GM12864 (cell line): Measurements from ENCODE around the gene CNN2.

Experiments
- DNase-seq: peaks from one replicate; pipeline ENCODE4 v3.0.0-alpha.2; 2011; ENCODE audit warnings: low read depth
- H3K4me3 ChIP-seq: 2 replicates; pipeline ENCODE4 v1.5.1; 2011; ENCODE audit warnings: mild to moderate bottlenecking, low read depth, low read length, control low read depth
- CTCF ChIP-seq: IDR thresholded peaks from 2 replicates; pipeline ENCODE4 v1.5.1; 2011; ENCODE audit warnings: low read depth, mild to moderate bottlenecking, moderate library complexity, low read length, control low read depth, inconsistent platforms; ENCODE audit errors: missing control alignments

The CNN2 gene

GRCh38 chr19:1002600-1002999 is 23.8 kb upstream of the CNN2 start:
- DNase-seq, result no peak
- H3K4me3 ChIP-seq, result no peak overlapping the region

GRCh38 chr19:1003283-1003682 is 23.1 kb upstream of the CNN2 start:
- DNase-seq, result no peak
- H3K4me3 ChIP-seq, result no peak overlapping the region
- no peak for TF ChIP-seq CTCF

More at GRCh38 chr19:1002600-1002999, 23.8 kb upstream of the CNN2 start:
- TF ChIP-seq CTCF, result no peak

- no peak for TF ChIP-seq CTCF
- DNase-seq, result no peak
- no peak overlapping the region for H3K4me3 ChIP-seq
Observed at GRCh38 chr19:1004204-1004802, 22.1 kb upstream of the CNN2 start.

GRCh38 chr19:1004803-1005664 is 21.4 kb upstream of the CNN2 start:
- TF ChIP-seq CTCF, result no peak
- no peak overlapping the region for H3K4me3 ChIP-seq
- DNase-seq, result no peak

GRCh38 chr19:1006711-1007398 is 19.6 kb upstream of the CNN2 start:
- no peak for TF ChIP-seq CTCF
- H3K4me3 ChIP-seq, result no peak overlapping the region
- DNase-seq, result no peak

- H3K4me3 ChIP-seq, result no peak overlapping the region
- no peak for TF ChIP-seq CTCF
- no peak for DNase-seq
Observed at GRCh38 chr19:1007399-1008251, 18.8 kb upstream of the CNN2 start.
